PFSK-1 (cell line): ENCODE data around the gene RPS6KC1. TPM values are rescaled to one million over a fixed set of nuclear protein-coding genes. Genes with fewer than 3 reads are reported as not detected.
A peak's percentile ranks its signal among the peaks of the same experiment; 100 is the strongest.

Experiments used
- FOXP2 ChIP-seq: optimal IDR thresholded peaks from 2 replicates; pipeline ENCODE3; 2011; ENCODE audit warnings: borderline replicate concordance, control low read depth, inconsistent platforms; ENCODE audit not compliant: insufficient read depth; ENCODE audit errors: extremely low read length, extremely low read depth
- POLR2AphosphoS5 ChIP-seq: IDR thresholded peaks from 2 replicates; pipeline ENCODE4 v1.6.1; 2012; ENCODE audit warnings: low read depth, mild to moderate bottlenecking, control low read depth, low read length, moderate library complexity
- SIN3A ChIP-seq: IDR thresholded peaks from 2 replicates; pipeline ENCODE4 v1.6.1; 2012; ENCODE audit warnings: mild to moderate bottlenecking, low read length, moderate library complexity, borderline replicate concordance; ENCODE audit not compliant: insufficient read depth
- TAF1 ChIP-seq: IDR thresholded peaks from 2 replicates; pipeline ENCODE4 v1.6.1; 2012; ENCODE audit warnings: low read length, control low read depth, borderline replicate concordance; ENCODE audit not compliant: insufficient read depth
- polyA plus RNA-seq: library from polyadenylated mRNA; unstranded; fragments of >200 nt; gene quantifications from one replicate; pipeline ENCODE4 v1.2.1, GENCODE V29; 2012; ENCODE audit warnings: low read depth, missing spikeins; ENCODE audit not compliant: insufficient read length
- TF ChIP-seq, protein P1 (sequence below), 2 experiments: IDR thresholded peaks; 2 replicates each; pipeline versions ENCODE4 v1.6.1 to v1.8.0; 2011 to 2012; ENCODE audit warnings: low read depth in 2 of 2, low read length in 2 of 2, control low read depth in 1 of 2, inconsistent platforms in 1 of 2, mild to moderate bottlenecking in 1 of 2, moderate library complexity in 1 of 2; ENCODE audit not compliant: insufficient read depth in 1 of 2

The RPS6KC1 gene, protein sequence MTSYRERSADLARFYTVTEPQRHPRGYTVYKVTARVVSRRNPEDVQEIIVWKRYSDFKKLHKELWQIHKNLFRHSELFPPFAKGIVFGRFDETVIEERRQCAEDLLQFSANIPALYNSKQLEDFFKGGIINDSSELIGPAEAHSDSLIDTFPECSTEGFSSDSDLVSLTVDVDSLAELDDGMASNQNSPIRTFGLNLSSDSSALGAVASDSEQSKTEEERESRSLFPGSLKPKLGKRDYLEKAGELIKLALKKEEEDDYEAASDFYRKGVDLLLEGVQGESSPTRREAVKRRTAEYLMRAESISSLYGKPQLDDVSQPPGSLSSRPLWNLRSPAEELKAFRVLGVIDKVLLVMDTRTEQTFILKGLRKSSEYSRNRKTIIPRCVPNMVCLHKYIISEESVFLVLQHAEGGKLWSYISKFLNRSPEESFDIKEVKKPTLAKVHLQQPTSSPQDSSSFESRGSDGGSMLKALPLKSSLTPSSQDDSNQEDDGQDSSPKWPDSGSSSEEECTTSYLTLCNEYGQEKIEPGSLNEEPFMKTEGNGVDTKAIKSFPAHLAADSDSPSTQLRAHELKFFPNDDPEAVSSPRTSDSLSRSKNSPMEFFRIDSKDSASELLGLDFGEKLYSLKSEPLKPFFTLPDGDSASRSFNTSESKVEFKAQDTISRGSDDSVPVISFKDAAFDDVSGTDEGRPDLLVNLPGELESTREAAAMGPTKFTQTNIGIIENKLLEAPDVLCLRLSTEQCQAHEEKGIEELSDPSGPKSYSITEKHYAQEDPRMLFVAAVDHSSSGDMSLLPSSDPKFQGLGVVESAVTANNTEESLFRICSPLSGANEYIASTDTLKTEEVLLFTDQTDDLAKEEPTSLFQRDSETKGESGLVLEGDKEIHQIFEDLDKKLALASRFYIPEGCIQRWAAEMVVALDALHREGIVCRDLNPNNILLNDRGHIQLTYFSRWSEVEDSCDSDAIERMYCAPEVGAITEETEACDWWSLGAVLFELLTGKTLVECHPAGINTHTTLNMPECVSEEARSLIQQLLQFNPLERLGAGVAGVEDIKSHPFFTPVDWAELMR
- 5.2 TPM for polyA plus RNA-seq

DNA sequence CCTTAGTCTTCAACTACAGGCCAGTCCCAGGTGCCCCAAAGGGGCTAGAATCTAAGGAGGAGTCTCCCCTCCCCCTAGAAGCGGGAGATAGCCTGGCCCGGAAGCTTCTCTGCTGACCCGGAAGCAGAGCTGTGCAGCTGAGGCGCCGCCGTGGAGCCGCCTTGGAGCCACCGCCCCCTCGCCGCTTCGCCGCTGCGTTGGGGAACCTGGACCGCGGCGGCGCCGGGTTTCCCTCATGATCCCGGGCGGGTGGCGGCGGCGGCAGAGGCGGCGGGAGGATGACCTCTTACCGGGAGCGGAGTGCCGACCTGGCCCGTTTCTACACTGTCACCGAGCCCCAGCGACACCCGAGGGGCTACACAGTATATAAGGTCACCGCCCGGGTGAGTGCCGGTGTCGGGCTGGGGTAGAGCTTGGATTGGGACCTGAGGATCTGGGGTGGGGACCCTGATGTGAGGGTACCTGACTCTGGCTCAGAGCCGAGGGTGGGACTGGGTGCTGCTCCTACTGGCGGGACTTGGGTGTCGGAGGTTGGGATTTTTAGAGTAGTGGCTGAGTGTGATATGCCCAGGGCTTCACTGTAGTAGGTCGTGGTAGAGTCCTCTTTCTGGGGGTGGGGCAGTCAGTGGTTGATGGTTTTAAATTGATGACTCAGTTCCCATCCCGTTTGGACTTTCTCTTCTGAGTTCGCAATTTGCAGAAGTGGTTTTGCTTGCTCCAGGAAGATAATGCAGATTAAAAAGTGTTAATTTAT lies at the start of gene RPS6KC1:
Gene RPS6KC1 (plus strand): TSS at position 115 of the 754 bp plus-strand sequence. CDS start 164 bp downstream, at position 279.
- TF ChIP-seq POLR2AphosphoS5 (peak; percentile 82), TAF1 (0 out of 2 replicates have a peak, but pooled peaks have one; percentile 44), SIN3A (peak; percentile 82; the same call in 1 of the 2 replicates), FOXP2 (peak; percentile 58)
- TF ChIP-seq, protein P1, sequence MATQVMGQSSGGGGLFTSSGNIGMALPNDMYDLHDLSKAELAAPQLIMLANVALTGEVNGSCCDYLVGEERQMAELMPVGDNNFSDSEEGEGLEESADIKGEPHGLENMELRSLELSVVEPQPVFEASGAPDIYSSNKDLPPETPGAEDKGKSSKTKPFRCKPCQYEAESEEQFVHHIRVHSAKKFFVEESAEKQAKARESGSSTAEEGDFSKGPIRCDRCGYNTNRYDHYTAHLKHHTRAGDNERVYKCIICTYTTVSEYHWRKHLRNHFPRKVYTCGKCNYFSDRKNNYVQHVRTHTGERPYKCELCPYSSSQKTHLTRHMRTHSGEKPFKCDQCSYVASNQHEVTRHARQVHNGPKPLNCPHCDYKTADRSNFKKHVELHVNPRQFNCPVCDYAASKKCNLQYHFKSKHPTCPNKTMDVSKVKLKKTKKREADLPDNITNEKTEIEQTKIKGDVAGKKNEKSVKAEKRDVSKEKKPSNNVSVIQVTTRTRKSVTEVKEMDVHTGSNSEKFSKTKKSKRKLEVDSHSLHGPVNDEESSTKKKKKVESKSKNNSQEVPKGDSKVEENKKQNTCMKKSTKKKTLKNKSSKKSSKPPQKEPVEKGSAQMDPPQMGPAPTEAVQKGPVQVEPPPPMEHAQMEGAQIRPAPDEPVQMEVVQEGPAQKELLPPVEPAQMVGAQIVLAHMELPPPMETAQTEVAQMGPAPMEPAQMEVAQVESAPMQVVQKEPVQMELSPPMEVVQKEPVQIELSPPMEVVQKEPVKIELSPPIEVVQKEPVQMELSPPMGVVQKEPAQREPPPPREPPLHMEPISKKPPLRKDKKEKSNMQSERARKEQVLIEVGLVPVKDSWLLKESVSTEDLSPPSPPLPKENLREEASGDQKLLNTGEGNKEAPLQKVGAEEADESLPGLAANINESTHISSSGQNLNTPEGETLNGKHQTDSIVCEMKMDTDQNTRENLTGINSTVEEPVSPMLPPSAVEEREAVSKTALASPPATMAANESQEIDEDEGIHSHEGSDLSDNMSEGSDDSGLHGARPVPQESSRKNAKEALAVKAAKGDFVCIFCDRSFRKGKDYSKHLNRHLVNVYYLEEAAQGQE (IDR thresholded peaks at IDR 0.05; ENCODE audit: insufficient read depth in 1 of 2, low read depth in 2 of 2, low read length in 2 of 2): no peak

GRCh38 chr1:213003256-213003655 lies 47.8 kb upstream of the RPS6KC1 start:
- no peak for TF ChIP-seq FOXP2
- TF ChIP-seq POLR2AphosphoS5: no peak
- TF ChIP-seq SIN3A: no peak
- TF ChIP-seq, protein P1 (IDR thresholded peaks at IDR 0.05; ENCODE audit: insufficient read depth in 1 of 2, low read depth in 2 of 2, low read length in 2 of 2): no peak
- no peak for TF ChIP-seq TAF1

- TF ChIP-seq FOXP2: no peak
- no peak for TF ChIP-seq SIN3A
- no peak for TF ChIP-seq POLR2AphosphoS5
- TF ChIP-seq, protein P1 (IDR thresholded peaks at IDR 0.05; ENCODE audit: insufficient read depth in 1 of 2, low read depth in 2 of 2, low read length in 2 of 2): no peak
- no peak for TF ChIP-seq TAF1
Observed at GRCh38 chr1:213008564-213008963, 42.5 kb upstream of the RPS6KC1 start.

DNA sequence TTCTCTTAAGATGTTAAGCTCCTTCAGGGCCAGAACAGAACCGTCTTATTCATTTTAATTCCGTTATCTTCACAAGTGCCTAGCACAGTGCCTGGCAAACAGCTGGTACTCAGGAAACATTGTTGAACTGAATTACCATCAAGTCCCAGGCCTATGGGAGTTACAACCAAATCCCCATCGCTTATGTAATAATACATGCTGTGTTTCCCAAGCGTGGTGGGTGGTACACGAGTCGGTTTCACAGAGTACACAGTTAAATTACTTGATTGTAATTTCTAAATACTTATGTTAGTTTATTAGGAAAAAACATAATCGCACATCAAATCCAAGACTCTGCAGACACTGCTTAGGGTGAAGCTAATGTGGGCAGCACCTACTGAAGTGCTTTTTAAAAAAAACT lies 36.4 kb upstream of the RPS6KC1 start:
- TF ChIP-seq POLR2AphosphoS5 (no peak), SIN3A (no peak), TAF1 (no peak), FOXP2 (no peak)
- TF ChIP-seq, protein P1 (IDR thresholded peaks at IDR 0.05; ENCODE audit: insufficient read depth in 1 of 2, low read depth in 2 of 2, low read length in 2 of 2): no peak
